ENCODE data around the gene PHPT1. TPM values are rescaled to one million over a fixed set of nuclear protein-coding genes. Genes with fewer than 3 reads are reported as not detected.

The PHPT1 gene
- total RNA-seq, 1 experiment from 2014 or later, result 161 TPM

DNA sequence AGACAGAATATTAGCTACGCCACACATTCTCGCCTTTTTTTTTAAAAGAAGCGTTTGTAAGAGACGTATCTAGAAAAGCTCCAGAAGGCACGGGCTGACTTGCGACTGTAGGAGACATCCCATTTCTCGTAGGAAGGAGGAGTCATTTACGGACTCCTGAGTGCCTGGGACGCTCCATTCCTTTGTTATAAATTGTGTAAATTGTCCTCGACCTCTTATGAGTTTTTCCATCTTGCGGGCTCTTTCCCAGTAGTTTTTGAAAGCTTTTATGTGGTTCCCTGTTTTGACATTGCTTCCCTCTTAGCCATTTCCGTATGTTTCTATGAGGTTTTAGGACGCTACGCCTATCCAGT is 40.4 kb upstream of the PHPT1 start:
- Mint-ChIP-seq H3K27ac (no peak overlapping the region; a peak in 2 of 7 replicates), H3K9me3 (no peaks in the 10 kb centered on the region), H3K36me3 (ENCODE audit: insufficient read depth in 1 of 3, low read depth in 3 of 3) (peaks cover 33 to 54% (median 45%) of the 10 kb centered on the region in 3 experiments; a peak in 6 of 7 replicates), H3K4me3 (peak overlapping the region; percentile 70 to 85), H3K4me1 (peaks cover 16 to 27% of the 10 kb centered on the region in 2 experiments), H3K27me3 (ENCODE audit: low read depth) (peaks cover 10% of the 10 kb centered on the region)
- H3K23me2 ChIP-seq (ENCODE audit: insufficient read length, low read depth, low read length, poor library complexity, severe bottlenecking), result peaks cover 15% of the 10 kb centered on the region
- H3K27me3 ChIP-seq (ENCODE audit: insufficient read depth, low read length), result no peaks in the 10 kb centered on the region
- H3K79me1 ChIP-seq (ENCODE audit: insufficient read depth, low read depth, low read length, poor library complexity, severe bottlenecking), result peaks cover 11% of the 10 kb centered on the region
- no peak overlapping the region for H2BK20ac ChIP-seq (ENCODE audit: low read depth, low read length, poor library complexity, severe bottlenecking)
- H3K9me3 ChIP-seq (ENCODE audit: control insufficient read depth, low read depth, low read length), result no peaks in the 10 kb centered on the region
- no peak overlapping the region for H3K18ac ChIP-seq (ENCODE audit: insufficient read length, low read depth, low read length)
- no peak overlapping the region for H3K14ac ChIP-seq (ENCODE audit: insufficient read depth, low read length)
- H3K27ac ChIP-seq (ENCODE audit: insufficient read length, low read depth, low read length), result no peak overlapping the region
- no peak overlapping the region for H3K4ac ChIP-seq (ENCODE audit: low read depth, low read length)
- no peak overlapping the region for H2BK15ac ChIP-seq (ENCODE audit: low read depth, low read length)
- H3K9ac ChIP-seq (ENCODE audit: extremely low read depth, insufficient read length, low read length), result peak overlapping the region; percentile 73
- H2BK12ac ChIP-seq (ENCODE audit: insufficient read length, low read depth, low read length), result no peak overlapping the region
- TF ChIP-seq, protein P1, sequence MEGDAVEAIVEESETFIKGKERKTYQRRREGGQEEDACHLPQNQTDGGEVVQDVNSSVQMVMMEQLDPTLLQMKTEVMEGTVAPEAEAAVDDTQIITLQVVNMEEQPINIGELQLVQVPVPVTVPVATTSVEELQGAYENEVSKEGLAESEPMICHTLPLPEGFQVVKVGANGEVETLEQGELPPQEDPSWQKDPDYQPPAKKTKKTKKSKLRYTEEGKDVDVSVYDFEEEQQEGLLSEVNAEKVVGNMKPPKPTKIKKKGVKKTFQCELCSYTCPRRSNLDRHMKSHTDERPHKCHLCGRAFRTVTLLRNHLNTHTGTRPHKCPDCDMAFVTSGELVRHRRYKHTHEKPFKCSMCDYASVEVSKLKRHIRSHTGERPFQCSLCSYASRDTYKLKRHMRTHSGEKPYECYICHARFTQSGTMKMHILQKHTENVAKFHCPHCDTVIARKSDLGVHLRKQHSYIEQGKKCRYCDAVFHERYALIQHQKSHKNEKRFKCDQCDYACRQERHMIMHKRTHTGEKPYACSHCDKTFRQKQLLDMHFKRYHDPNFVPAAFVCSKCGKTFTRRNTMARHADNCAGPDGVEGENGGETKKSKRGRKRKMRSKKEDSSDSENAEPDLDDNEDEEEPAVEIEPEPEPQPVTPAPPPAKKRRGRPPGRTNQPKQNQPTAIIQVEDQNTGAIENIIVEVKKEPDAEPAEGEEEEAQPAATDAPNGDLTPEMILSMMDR (conservative IDR thresholded peaks at IDR 0.05), result no peak
- H2AFZ ChIP-seq (ENCODE audit: low read length), result no peak overlapping the region
- H3T11ph ChIP-seq (ENCODE audit: low read length), result no peak overlapping the region
- H3K4me2 ChIP-seq (ENCODE audit: insufficient read depth, insufficient read length, low read length), result peak overlapping the region; percentile 88
- H4K8ac ChIP-seq (replicated peaks; ENCODE audit: insufficient read length, low read depth, low read length), result no peak overlapping the region
- no peak overlapping the region for H3K23ac ChIP-seq (ENCODE audit: insufficient read length, low read depth, low read length)
- peaks cover 9% of the 10 kb centered on the region; the same call in 1 of the 2 replicates for H3K79me2 ChIP-seq (ENCODE audit: insufficient read depth, low read length)
- no peak overlapping the region for H2BK120ac ChIP-seq (ENCODE audit: low read depth, low read length, poor library complexity, severe bottlenecking)
- no peak overlapping the region for H2BK5ac ChIP-seq (ENCODE audit: insufficient read length, low read length)
- no peak overlapping the region for H4K5ac ChIP-seq (ENCODE audit: insufficient read length, low read depth, low read length)
- no peaks in the 10 kb centered on the region for H3K4me1 ChIP-seq (ENCODE audit: insufficient read depth, low read length)
- H4K91ac ChIP-seq (ENCODE audit: insufficient read length, low read depth, low read length), result no peak overlapping the region
- H2AK5ac ChIP-seq (ENCODE audit: insufficient read length, low read length), result no peak overlapping the region
- no peak for DNase-seq
- no peak overlapping the region for H3K56ac ChIP-seq (ENCODE audit: insufficient read length, low read depth, low read length)
- WGBS (ENCODE audit: extremely low coverage, insufficient read length, low lambda C conversion rate), result no CpG with 5 or more reads among the region's 14 CpGs
- peaks cover 4% of the 10 kb centered on the region for H4K20me1 ChIP-seq (ENCODE audit: control insufficient read depth, insufficient read depth, insufficient read length)
